Kidney (tissue), 14 donors: ENCODE measurements around the gene MYH9. TPM values are rescaled to one million over a fixed set of nuclear protein-coding genes. Genes with fewer than 3 reads are reported as not detected.
A peak's percentile ranks its signal among the peaks of the same experiment; 100 is the strongest.
"Not testable (repeated sequence)": the region's sequence is repeated elsewhere in the genome, so short reads cannot be mapped to it uniquely, and the experiment has no call there.

Experiments
- DNase-seq, 5 donors: peaks; one replicate each; pipeline ENCODE4 v3.0.0-alpha.2; 2013 to 2020
- FAIRE-seq: peaks from 2 replicates; lab custom pipeline; 2012; peaks lifted over from hg19 to GRCh38; lab: Jason Lieb, UNC
- H3K27ac ChIP-seq, 2 donors: one replicate each; pipeline ENCODE4 v1.7.0; 2013; ENCODE audit warnings: low read depth in 2 of 2, low read length in 2 of 2, inconsistent platforms in 1 of 2
- H3K27me3 ChIP-seq: one replicate; pipeline ENCODE4 v1.7.1; 2013; ENCODE audit warnings: low read length, inconsistent platforms; ENCODE audit not compliant: control insufficient read depth, insufficient read depth
- H3K36me3 ChIP-seq, 3 donors: one replicate each; pipeline versions ENCODE4 v1.7.0 to v1.7.1; 2013; ENCODE audit warnings: low read length in 3 of 3, control low read depth in 1 of 3, inconsistent platforms in 1 of 3; ENCODE audit not compliant: insufficient read depth in 3 of 3, control insufficient read depth in 2 of 3
- H3K4me1 ChIP-seq, 3 donors: one replicate each; pipeline versions ENCODE4 v1.7.0 to v1.7.1; 2013; ENCODE audit warnings: low read length in 3 of 3, inconsistent platforms in 1 of 3, low read depth in 1 of 3; ENCODE audit not compliant: control insufficient read depth in 2 of 3, insufficient read depth in 2 of 3
- H3K4me3 ChIP-seq, 3 donors: one replicate each; pipeline versions ENCODE4 v1.7.0 to v1.8.1; 2013; ENCODE audit warnings: low read length in 3 of 3, control low read depth in 1 of 3, inconsistent platforms in 1 of 3
- H3K9ac ChIP-seq, 3 donors: one replicate each; pipeline versions ENCODE4 v1.7.0 to v1.7.1; 2013; ENCODE audit warnings: low read length in 3 of 3, control low read depth in 1 of 3, inconsistent platforms in 1 of 3
- H3K9me3 ChIP-seq, 3 donors: one replicate each; pipeline versions ENCODE4 v1.7.0 to v1.7.1; 2013; ENCODE audit warnings: low read length in 3 of 3, control low read depth in 1 of 3, inconsistent platforms in 1 of 3; ENCODE audit not compliant: control insufficient read depth in 2 of 3, insufficient read depth in 1 of 3
- CTCF ChIP-seq: IDR thresholded peaks from 3 replicates; pipeline ENCODE4 v1.5.1; 2012; ENCODE audit warnings: mild to moderate bottlenecking, moderate library complexity, borderline replicate concordance; ENCODE audit not compliant: insufficient read depth; ENCODE audit errors: extremely low read depth
- intact Hi-C: fragments of 100-400 bp; cut with DNase I; formaldehyde crosslinking; loops from one replicate; pipeline ENCODE4 v1.11.1; 2022
- polyA plus RNA-seq: library from polyadenylated mRNA; stranded (reverse); fragments of 350-450 nt; fragmentation: Illumina TruSeq; extraction: RNeasy Lipid Tissue Mini Kit (QIAGEN cat#74804); gene quantifications from one replicate; pipeline ENCODE4 v1.2.3, GENCODE V29; 2014; ENCODE audit warnings: low read depth, low replicate concordance; ENCODE audit not compliant: insufficient read depth
- total RNA-seq: library from RNA; stranded (reverse); fragmentation: NEBNext Ultra II Directional; extraction: Animal tissue kit (Norgen Biotek cat#: 25700); gene quantifications from one replicate; pipeline ENCODE4 v1.2.1, GENCODE V29; 2021
- donor health status: control.
- donor health status: control.
- donor health status: control.
- donor health status: control.
- donor health status: control.
- donor health status: DM: yes; HTN: yes; CAD: no.
- donor health status: Normal renal cell carcinoma (clear cell type).

MYH9 gene
- total and polyA plus RNA-seq, 2 donors from 2014 or later = 85.2 to 655 TPM

- intact Hi-C loops = no loop called here
- no peak overlapping the region for H3K4me3 ChIP-seq
- no peak for DNase-seq
- H3K9me3 ChIP-seq = no peaks in the 10 kb centered on the region
- H3K9ac ChIP-seq = no peak overlapping the region
- TF ChIP-seq CTCF = no peak
- no peaks in the 10 kb centered on the region for H3K36me3 ChIP-seq
- no peak for FAIRE-seq
- H3K27me3 ChIP-seq = no peaks in the 10 kb centered on the region
- H3K4me1 ChIP-seq = peaks cover 0 to 5% (median 0%) of the 10 kb centered on the region in 3 donors
- H3K27ac ChIP-seq = no peak overlapping the region
Measured at GRCh38 chr22:36274531-36274930, 113.2 kb downstream of the MYH9 start.

- intact Hi-C loops, H3K4me1 ChIP-seq, H3K4me3 ChIP-seq, H3K27ac ChIP-seq, H3K36me3 ChIP-seq, FAIRE-seq, H3K9ac ChIP-seq, H3K9me3 ChIP-seq, H3K27me3 ChIP-seq: not testable (repeated sequence)
- DNase-seq = peak in 1 of 5 donors; percentile 24
Measured at GRCh38 chr22:36271951-36272350, 115.8 kb downstream of the MYH9 start.

DNA sequence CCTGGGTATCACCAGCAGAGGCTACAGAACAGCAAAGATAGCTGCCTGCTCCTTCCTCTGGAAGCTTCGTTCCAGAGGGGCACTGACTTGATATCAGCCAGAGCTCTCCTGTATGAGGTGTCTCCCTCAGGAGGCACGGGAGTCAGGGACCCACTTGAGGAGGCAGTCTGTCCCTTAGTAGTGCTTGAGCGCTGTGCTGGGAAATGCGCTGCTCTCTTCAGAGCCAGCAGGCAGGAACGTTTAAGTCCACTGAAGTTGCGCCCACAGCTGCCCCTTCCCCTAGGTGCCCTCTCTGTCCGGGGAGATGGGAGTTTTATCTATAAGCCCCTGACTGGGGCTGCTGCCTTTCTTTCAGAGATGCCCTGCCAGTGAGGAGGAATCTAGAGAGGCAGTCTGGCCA is 116.5 kb downstream of the MYH9 start:
- intact Hi-C loops, H3K4me1 ChIP-seq, FAIRE-seq, H3K36me3 ChIP-seq, H3K4me3 ChIP-seq, H3K9me3 ChIP-seq, H3K9ac ChIP-seq, H3K27ac ChIP-seq, H3K27me3 ChIP-seq: not testable (repeated sequence)
- DNase-seq = peak in 1 of 5 donors; percentile 11

GRCh38 chr22:36267896-36268485 is 119.8 kb downstream of the MYH9 start:
- Histone ChIP-seq H3K36me3 (peaks cover 0 to 7% (median 4%) of the 10 kb centered on the region in 3 donors), H3K27ac (no peak overlapping the region), H3K9me3 (no peaks in the 10 kb centered on the region), H3K9ac (no peak overlapping the region), H3K4me3 (no peak overlapping the region), H3K27me3 (no peaks in the 10 kb centered on the region), H3K4me1 (no peaks in the 10 kb centered on the region)
- intact Hi-C loops = no loop called here
- DNase-seq (peak in 1 of 5 donors; percentile 24), FAIRE-seq (no peak)
- TF ChIP-seq CTCF = no peak
